OCI-LY3 (cell line): Measurements from ENCODE around the gene UBE4A.

Experiments
- H2AFZ ChIP-seq: fragments of 200-600, 300-600 bp; shearing (Covaris generic); 2 replicates; pipeline ENCODE4 v1.6.0; 2014; ENCODE audit warnings: antibody characterized with exemption, low read depth, low read length
- H3K27ac ChIP-seq: fragments of 200-600, 300-600 bp; sonication (generic); 2 replicates; pipeline ENCODE4 v1.5.1; 2014; ENCODE audit warnings: mild to moderate bottlenecking, low read length, moderate library complexity, mixed read lengths
- H3K27me3 ChIP-seq: fragments of 200-600, 300-600 bp; sonication (generic); 2 replicates; pipeline ENCODE4 v1.6.1; 2014; ENCODE audit warnings: low read depth, low read length, mixed read lengths
- H3K36me3 ChIP-seq: fragments of 200-600, 300-600 bp; sonication (generic); replicated peaks from 2 replicates; pipeline ENCODE3; 2014; ENCODE audit warnings: low read depth, low read length, mixed read lengths
- H3K4me1 ChIP-seq: fragments of 300-600, 200-600 bp; sonication (generic); 2 replicates; pipeline ENCODE4 v1.6.1; 2014; ENCODE audit warnings: low read length, mixed read lengths
- H3K4me2 ChIP-seq: fragments of 200-600, 300-600 bp; sonication (generic); 2 replicates; pipeline ENCODE4 v1.6.1; 2014; ENCODE audit warnings: low read length, mixed read lengths
- H3K4me3 ChIP-seq: fragments of 300-600, 200-600 bp; sonication (generic); 2 replicates; pipeline ENCODE4 v1.5.1; 2014; ENCODE audit warnings: antibody characterized with exemption, mild to moderate bottlenecking, low read length, moderate library complexity
- H3K79me2 ChIP-seq: fragments of 300-600, 200-600 bp; shearing (Covaris generic); 2 replicates; pipeline ENCODE4 v1.6.1; 2014; ENCODE audit warnings: mild to moderate bottlenecking, low read length, mixed read lengths
- H3K9ac ChIP-seq: fragments of 300-600, 200-600 bp; shearing (Covaris generic); 2 replicates; pipeline ENCODE4 v1.6.0; 2014; ENCODE audit warnings: mild to moderate bottlenecking, low read length, moderate library complexity
- H3K9me3 ChIP-seq: fragments of 200-600, 300-600 bp; shearing (Covaris generic); 2 replicates; pipeline ENCODE4 v1.6.1; 2014; ENCODE audit warnings: low read length, mixed read lengths; ENCODE audit not compliant: insufficient read depth
- H4K20me1 ChIP-seq: fragments of 200-600, 300-600 bp; sonication (generic); 2 replicates; pipeline ENCODE4 v1.6.1; 2016; ENCODE audit warnings: low read length, mixed read lengths; ENCODE audit not compliant: insufficient read depth
- CTCF ChIP-seq: fragments of 200-600, 300-600 bp; sonication (generic); IDR thresholded peaks from 2 replicates; pipeline ENCODE4 v1.5.1; 2014; ENCODE audit warnings: antibody characterized with exemption, low read length, low read depth
- EZH2phosphoT487 ChIP-seq: fragments of 200-600 bp; shearing (Covaris generic); IDR thresholded peaks from 2 replicates; pipeline ENCODE4 v1.6.1; 2018; ENCODE audit warnings: antibody characterized with exemption, mixed run types, low read depth

The UBE4A gene

GRCh38 chr11:118435290-118435892 is 76.0 kb downstream of the UBE4A start:
- Histone ChIP-seq H4K20me1 (peaks cover 29% of the 10 kb centered on the region), H3K27ac (peak overlapping the region; percentile 84), H3K79me2 (peaks cover 41% of the 10 kb centered on the region), H3K4me3 (peak overlapping the region; percentile 93), H3K4me2 (peak overlapping the region; percentile 91), H2AFZ (peak overlapping the region; percentile 81), H3K36me3 (peaks cover 5% of the 10 kb centered on the region), H3K27me3 (0 out of 2 replicates have a peak, but pooled peaks cover 5% of the 10 kb centered on the region), H3K4me1 (peaks cover 22% of the 10 kb centered on the region), H3K9ac (peak overlapping the region; percentile 92), H3K9me3 (no peaks in the 10 kb centered on the region)
- TF ChIP-seq CTCF = no peak
- TF ChIP-seq EZH2phosphoT487 = no peak

GRCh38 chr11:118435893-118436624 is 76.7 kb downstream of the UBE4A start, which contains the start of gene KMT2A:
TSS of gene KMT2A (plus strand) at chr11:118436492. CDS start at chr11:118436513, 21 bp downstream.
- peak within 1 kb of the TSS; percentile 93 for H3K4me3 ChIP-seq
- peak within 1 kb of the TSS; percentile 84 for H3K27ac ChIP-seq
- H3K9ac ChIP-seq = peak within 1 kb of the TSS; percentile 96
- H3K9me3 ChIP-seq = no peaks in the 10 kb centered on the region
- peaks cover 5% of the 10 kb centered on the region for H3K36me3 ChIP-seq
- no peak for TF ChIP-seq CTCF
- peaks cover 36% of the 10 kb centered on the region for H4K20me1 ChIP-seq
- peaks cover 47% of the 10 kb centered on the region for H3K79me2 ChIP-seq
- peak within 1 kb of the TSS; percentile 81 for H2AFZ ChIP-seq
- peaks cover 28% of the 10 kb centered on the region for H3K4me1 ChIP-seq
- peak within 1 kb of the TSS; percentile 91 for H3K4me2 ChIP-seq
- H3K27me3 ChIP-seq = 0 out of 2 replicates have a peak, but pooled peaks cover 2% of the 10 kb centered on the region

- Histone ChIP-seq H3K79me2 (peaks cover 54% of the 10 kb centered on the region), H4K20me1 (peaks cover 42% of the 10 kb centered on the region), H3K27ac (peak overlapping the region; percentile 71), H3K9me3 (no peaks in the 10 kb centered on the region), H3K27me3 (no peaks in the 10 kb centered on the region), H3K4me3 (peak overlapping the region; percentile 93), H3K36me3 (peaks cover 5% of the 10 kb centered on the region), H3K9ac (peak overlapping the region; percentile 96), H3K4me1 (peaks cover 35% of the 10 kb centered on the region), H3K4me2 (peak overlapping the region; percentile 91), H2AFZ (no peak overlapping the region)
- no peak for TF ChIP-seq CTCF
- TF ChIP-seq EZH2phosphoT487 = no peak
These were observed 77.3 kb downstream of the UBE4A start for GRCh38 chr11:118436639-118437207.
